Right hindlimb (tissue), 1 donor: ENCODE results near the gene CDH3.

ENCODE experiments used
- DNase-seq: peaks from one replicate; pipeline ENCODE4 v3.0.0-alpha.2; 2018

The CDH3 gene

DNA sequence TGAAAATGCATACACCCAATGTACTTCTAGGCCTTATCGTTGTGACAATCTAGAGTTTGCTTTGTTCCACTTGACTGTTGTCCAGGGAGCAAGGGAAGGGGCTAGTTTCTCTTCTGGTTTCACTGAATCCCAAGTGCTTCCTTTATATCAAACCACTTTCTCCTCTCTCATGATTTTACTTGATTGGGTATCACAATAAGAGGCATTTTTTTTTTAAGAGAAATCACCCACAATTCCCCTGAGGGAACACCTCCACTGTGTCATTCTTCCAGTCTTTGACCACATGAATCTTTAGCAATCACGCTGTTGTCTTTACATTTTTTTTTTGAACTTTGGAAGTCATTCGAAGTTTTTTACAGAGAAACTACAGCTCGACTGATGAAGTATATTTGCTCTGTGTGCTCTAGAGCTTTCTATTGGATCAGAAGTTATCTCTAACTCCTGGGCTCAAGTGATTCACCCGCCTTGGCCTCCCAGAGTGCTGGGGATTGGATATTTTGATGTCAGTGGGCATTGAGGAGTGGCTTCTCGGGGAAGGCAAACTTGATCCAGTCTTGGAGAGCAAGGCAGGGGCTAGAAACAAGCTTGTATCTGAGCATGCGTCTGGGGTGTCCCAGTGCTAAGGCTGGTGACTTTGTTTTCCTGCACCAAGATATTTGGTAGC is 95.0 kb downstream of the CDH3 start:
- DNase-seq = no peak

DNA sequence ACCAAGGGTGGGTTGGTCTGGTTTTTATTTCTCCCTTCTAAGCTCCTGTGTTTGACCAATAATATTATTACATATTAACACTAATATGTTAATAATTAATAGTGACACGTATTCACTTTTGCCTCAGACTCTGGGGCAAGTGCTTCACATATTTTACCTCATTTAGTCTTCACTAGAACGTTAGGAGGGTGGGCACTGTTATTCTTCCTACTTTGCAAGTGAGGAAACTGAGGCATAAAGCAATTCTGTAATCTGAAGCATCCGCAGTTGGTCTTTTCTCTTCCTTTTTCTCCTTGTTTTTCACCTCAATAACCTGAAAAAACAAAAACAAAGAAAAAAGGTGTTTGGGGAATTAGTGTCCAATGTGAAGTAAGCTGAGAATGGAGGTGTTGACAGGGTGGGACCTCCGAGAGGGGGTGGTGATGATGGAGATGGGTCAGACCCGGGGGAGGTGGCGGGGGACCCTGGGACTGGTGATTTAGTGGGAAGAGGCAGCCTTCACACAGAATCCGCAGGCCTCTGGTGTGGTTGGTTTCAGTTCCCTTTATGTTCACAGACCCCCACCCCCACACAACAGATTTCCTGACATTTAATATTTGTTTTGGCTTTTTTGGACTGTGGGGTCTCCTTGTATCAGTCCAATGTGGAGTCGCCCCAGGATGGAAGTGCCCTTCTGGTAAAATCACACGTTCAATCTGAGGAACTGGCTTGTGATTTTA is 95.7 kb downstream of the CDH3 start:
- DNase-seq = no peak

DNA sequence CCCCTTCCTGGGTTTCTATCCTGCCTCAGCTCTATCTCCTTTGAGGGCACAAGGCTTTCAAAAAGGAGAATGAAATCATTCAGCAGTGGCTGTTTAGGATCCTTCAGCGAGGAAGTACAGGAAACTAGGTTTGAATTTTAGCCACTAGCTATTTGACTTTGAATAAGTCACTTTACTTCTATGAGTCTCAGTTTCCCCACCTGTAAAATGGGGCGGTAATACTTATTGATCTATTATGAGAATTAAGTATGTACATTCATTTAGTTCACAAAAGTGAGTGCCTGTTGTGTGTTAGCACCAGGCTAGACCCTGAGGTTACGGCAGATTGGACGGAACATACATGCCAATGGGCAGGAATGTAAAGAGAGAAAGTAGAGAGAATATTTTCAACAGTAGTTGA is 98.6 kb downstream of the CDH3 start:
- no peak for DNase-seq

DNA sequence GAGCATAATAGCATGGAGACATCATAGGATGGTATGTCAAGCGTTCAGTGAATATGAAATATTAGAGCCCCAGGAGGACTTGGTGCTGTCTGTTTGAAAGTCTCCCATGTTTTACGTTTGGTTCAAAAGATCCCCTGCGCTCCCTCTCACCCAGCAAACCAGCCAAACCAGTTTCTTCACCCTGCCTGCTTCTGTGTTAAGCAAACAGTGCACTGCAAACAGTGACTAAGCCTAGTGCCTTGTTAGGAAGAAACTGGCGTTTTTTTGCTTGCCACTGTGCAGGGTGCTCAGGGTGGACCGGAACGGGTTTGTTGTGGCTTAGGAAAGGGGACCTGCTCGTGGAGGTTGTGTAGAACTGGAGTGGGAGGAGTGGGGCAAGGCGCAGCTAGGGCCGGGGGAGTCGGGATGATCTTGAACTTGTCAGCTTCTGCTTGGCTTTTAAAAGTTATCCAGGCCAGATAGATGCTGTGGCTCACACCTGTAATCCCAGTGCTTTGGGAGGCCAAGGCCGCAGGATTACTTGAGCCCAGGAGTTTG is 99.7 kb downstream of the CDH3 start:
- DNase-seq = no peak

DNA sequence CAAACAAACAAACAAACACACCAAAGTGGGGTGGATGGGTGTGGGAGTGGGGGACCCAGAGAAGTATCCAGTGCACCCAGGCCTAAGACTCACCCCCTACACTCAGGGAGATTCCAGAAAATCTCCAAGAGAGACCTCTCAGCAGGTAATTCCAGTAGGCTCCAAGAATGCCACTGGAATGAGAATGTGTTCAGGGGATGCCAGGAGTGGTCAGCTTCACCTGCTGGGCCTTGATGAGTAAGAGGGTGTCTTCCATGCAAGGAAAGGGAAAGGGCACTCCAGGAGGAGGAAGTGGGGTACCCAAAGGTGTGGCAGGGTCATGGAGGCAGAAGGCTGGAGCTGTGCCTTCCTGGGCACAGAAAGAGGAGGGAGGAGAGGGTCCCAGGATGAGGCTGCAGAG is 101.8 kb downstream of the CDH3 start:
- DNase-seq = no peak

DNA sequence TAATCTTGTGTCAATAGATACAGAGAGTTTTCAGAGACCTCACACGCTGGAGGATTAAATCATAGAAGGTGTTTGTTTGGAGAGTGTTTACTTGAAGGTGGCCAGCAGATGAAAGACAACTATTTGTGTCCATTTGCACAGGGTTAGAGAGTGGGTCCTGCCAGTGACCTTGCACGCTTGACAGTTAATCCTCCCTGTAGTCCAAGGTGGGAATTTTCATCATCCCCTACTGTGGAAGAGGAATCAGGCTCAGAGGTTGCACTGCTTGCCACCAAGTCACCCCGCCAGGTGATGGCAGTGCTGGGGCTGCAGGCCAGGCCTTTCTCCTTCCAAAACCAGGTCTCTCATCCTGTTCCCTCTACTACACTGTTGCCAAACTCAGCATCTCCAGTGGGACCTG is 104.3 kb downstream of the CDH3 start:
- DNase-seq = no peak
